Measurements from ENCODE around the gene PRSS48. TPM values are rescaled to one million over a fixed set of nuclear protein-coding genes. Genes with fewer than 3 reads are reported as not detected.
"Not testable (repeated sequence)": the region's sequence is repeated elsewhere in the genome, so short reads cannot be mapped to it uniquely, and the experiment has no call there.

The PRSS48 gene
- total RNA-seq, 1 donor from 2014 or later: not detected

DNA sequence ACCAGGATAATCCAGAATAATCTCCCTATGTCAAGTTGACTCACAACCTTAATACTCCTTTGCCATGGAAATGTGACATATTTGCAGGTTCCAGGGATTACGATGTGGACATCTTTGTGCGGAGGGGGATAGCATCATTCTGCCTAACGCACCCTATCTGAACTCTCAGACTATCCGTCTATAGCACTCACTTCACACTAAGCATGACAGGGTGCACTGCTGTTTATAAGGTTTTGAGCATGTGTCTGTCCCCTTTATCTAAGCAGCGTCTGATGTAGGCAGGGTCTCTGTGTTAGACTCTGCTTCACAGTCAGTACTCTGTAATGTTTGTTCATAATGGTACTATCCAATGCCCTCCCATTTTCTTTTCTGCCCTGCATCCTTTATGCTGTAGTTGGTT lies 43.4 kb upstream of the PRSS48 start:
- H3K4me1 Mint-ChIP-seq (ENCODE audit: low read depth): peaks cover 19% of the 10 kb centered on the region
- no peaks in the 10 kb centered on the region for H3K9me3 Mint-ChIP-seq (ENCODE audit: low read depth)
- DNase-seq (ENCODE audit: low spot score): no peak
- H3K36me3 Mint-ChIP-seq (ENCODE audit: low read depth): peaks cover 1% of the 10 kb centered on the region
- H3K4me3 Mint-ChIP-seq (ENCODE audit: unreplicated experiment): no peak overlapping the region
- H3K27me3 Mint-ChIP-seq (ENCODE audit: low read depth): no peaks in the 10 kb centered on the region
- TF ChIP-seq, protein P1, sequence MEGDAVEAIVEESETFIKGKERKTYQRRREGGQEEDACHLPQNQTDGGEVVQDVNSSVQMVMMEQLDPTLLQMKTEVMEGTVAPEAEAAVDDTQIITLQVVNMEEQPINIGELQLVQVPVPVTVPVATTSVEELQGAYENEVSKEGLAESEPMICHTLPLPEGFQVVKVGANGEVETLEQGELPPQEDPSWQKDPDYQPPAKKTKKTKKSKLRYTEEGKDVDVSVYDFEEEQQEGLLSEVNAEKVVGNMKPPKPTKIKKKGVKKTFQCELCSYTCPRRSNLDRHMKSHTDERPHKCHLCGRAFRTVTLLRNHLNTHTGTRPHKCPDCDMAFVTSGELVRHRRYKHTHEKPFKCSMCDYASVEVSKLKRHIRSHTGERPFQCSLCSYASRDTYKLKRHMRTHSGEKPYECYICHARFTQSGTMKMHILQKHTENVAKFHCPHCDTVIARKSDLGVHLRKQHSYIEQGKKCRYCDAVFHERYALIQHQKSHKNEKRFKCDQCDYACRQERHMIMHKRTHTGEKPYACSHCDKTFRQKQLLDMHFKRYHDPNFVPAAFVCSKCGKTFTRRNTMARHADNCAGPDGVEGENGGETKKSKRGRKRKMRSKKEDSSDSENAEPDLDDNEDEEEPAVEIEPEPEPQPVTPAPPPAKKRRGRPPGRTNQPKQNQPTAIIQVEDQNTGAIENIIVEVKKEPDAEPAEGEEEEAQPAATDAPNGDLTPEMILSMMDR (IDR thresholded peaks at IDR 0.05): no peak
- H3K27ac Mint-ChIP-seq (ENCODE audit: unreplicated experiment): no peak overlapping the region

GRCh38 chr4:151235373-151235772 lies 41.6 kb upstream of the PRSS48 start:
- not testable (repeated sequence) for DNase-seq (ENCODE audit: low spot score); H3K27me3 Mint-ChIP-seq (ENCODE audit: low read depth); H3K4me1 Mint-ChIP-seq (ENCODE audit: low read depth); H3K9me3 Mint-ChIP-seq (ENCODE audit: low read depth); H3K4me3 Mint-ChIP-seq (ENCODE audit: unreplicated experiment); H3K36me3 Mint-ChIP-seq (ENCODE audit: low read depth); H3K27ac Mint-ChIP-seq (ENCODE audit: unreplicated experiment)

DNA sequence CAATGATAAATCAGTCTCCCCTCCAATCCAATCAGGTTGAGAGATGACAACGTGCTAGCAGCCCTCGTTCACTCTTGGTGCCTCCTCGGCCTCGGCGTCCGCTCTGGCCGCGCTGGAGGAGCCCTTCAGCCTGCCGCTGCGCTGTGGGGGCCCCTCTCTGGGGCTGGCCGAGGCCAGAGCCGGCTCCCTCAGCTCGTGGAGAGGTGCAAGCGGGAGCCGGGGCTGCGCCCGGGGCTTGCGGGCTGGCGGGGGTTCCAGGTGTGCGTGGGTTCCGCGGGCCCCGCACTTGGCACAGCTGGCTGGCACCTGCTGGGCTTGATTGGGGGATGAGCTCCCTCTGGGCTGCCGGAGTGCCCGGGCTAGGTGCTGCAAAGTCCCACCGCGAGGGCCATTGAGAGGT lies 40.9 kb upstream of the PRSS48 start:
- peak; percentile 90 for DNase-seq (ENCODE audit: low spot score)
- Mint-ChIP-seq H3K4me1 (ENCODE audit: low read depth) (peaks cover 9% of the 10 kb centered on the region), H3K36me3 (ENCODE audit: low read depth) (no peaks in the 10 kb centered on the region), H3K9me3 (ENCODE audit: low read depth) (no peaks in the 10 kb centered on the region), H3K27me3 (ENCODE audit: low read depth) (no peaks in the 10 kb centered on the region), H3K4me3 (ENCODE audit: unreplicated experiment) (no peak overlapping the region), H3K27ac (ENCODE audit: unreplicated experiment) (no peak overlapping the region)
- TF ChIP-seq, protein P1 (IDR thresholded peaks at IDR 0.05): no peak

- no peak overlapping the region for H3K4me3 Mint-ChIP-seq (ENCODE audit: unreplicated experiment)
- H3K27ac Mint-ChIP-seq (ENCODE audit: unreplicated experiment): no peak overlapping the region
- H3K27me3 Mint-ChIP-seq (ENCODE audit: low read depth): no peaks in the 10 kb centered on the region
- H3K9me3 Mint-ChIP-seq (ENCODE audit: low read depth): no peaks in the 10 kb centered on the region
- DNase-seq (ENCODE audit: low spot score): no peak
- H3K4me1 Mint-ChIP-seq (ENCODE audit: low read depth): peaks cover 3% of the 10 kb centered on the region
- no peaks in the 10 kb centered on the region for H3K36me3 Mint-ChIP-seq (ENCODE audit: low read depth)
- TF ChIP-seq, protein P1 (IDR thresholded peaks at IDR 0.05): peak; percentile 68
Observed at GRCh38 chr4:151238477-151238876, 38.5 kb upstream of the PRSS48 start.

DNA sequence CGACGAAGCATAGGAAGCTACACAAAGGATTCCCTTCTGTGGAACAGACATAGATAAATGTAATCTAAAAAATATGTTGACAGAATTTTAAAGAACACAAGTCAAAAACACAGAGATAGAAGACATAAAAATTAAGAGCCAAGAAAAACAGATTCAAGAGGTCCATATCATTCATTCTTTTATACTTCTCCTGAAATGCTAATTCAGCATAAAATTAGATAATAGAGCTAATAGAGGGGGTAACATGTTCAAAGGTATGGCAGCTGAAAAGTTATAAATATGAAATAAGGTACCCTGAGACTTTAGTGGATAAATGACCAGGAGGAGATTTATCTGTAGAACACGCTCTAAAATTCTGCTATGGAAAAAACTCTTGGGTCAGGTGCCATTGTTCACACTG lies 37.4 kb upstream of the PRSS48 start:
- Mint-ChIP-seq H3K4me1 (ENCODE audit: low read depth) (peaks cover 7% of the 10 kb centered on the region), H3K4me3 (ENCODE audit: unreplicated experiment) (no peak overlapping the region), H3K27me3 (ENCODE audit: low read depth) (no peaks in the 10 kb centered on the region), H3K27ac (ENCODE audit: unreplicated experiment) (no peak overlapping the region), H3K36me3 (ENCODE audit: low read depth) (no peaks in the 10 kb centered on the region), H3K9me3 (ENCODE audit: low read depth) (no peaks in the 10 kb centered on the region)
- no peak for DNase-seq (ENCODE audit: low spot score)
- TF ChIP-seq, protein P1 (IDR thresholded peaks at IDR 0.05): no peak

DNA sequence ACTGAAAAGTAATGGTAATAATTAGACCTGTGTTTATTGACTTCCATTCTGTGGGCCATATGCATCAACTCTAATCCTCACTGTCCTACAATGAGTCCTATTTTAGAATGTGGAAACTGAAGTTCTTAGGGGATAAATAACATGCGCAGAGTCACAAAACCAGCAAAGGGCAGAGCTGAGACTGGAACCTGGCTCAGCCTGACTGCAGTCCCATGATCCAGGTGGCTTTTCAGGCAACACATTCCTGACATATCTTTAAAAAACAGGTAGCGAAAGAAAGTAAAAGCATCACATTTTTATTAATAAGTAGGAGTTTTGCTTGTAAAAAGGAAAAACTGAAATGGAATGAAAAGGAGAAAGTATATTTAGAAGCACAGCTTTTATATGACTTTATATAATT lies 34.7 kb upstream of the PRSS48 start:
- no peak overlapping the region for H3K27ac Mint-ChIP-seq (ENCODE audit: unreplicated experiment)
- peaks cover 7% of the 10 kb centered on the region for H3K4me1 Mint-ChIP-seq (ENCODE audit: low read depth)
- H3K27me3 Mint-ChIP-seq (ENCODE audit: low read depth): no peaks in the 10 kb centered on the region
- H3K9me3 Mint-ChIP-seq (ENCODE audit: low read depth): no peaks in the 10 kb centered on the region
- DNase-seq (ENCODE audit: low spot score): no peak
- H3K36me3 Mint-ChIP-seq (ENCODE audit: low read depth): no peaks in the 10 kb centered on the region
- TF ChIP-seq, protein P1 (IDR thresholded peaks at IDR 0.05): no peak
- H3K4me3 Mint-ChIP-seq (ENCODE audit: unreplicated experiment): no peak overlapping the region
